GM12878 (cell line): ENCODE measurements around the gene LRRFIP2.

ENCODE experiments used
- ASH2L ChIP-seq: fragments of 300-600, 200-600 bp; sonication (generic); IDR thresholded peaks from 2 replicates; pipeline ENCODE4 v1.6.1; 2017; ENCODE audit warnings: low read depth, mild to moderate bottlenecking, borderline replicate concordance
- ATF2 ChIP-seq: IDR thresholded peaks from 2 replicates; pipeline ENCODE4 v1.6.1; 2012; ENCODE audit warnings: low read length, inconsistent platforms
- ATF3 ChIP-seq: IDR thresholded peaks from 2 replicates; pipeline ENCODE4 v1.6.1; 2011; ENCODE audit warnings: low read depth, mild to moderate bottlenecking, low read length, moderate library complexity, borderline replicate concordance; ENCODE audit errors: extremely low read depth
- CEBPB ChIP-seq, 2 experiments: fragments of 150-350 bp in 1 of 2; IDR thresholded peaks; 2 replicates each; pipeline ENCODE4 v1.6.1; 2012 to 2014; ENCODE audit warnings: low read depth in 2 of 2, low read length in 2 of 2, borderline replicate concordance in 1 of 2, inconsistent platforms in 1 of 2
- CTCF ChIP-seq, 3 experiments: IDR thresholded peaks in 2 of 3; conservative IDR thresholded peaks in 1 of 3; 2 replicates each; pipeline ENCODE4 v1.5.1; 2011; ENCODE audit warnings: low read depth in 3 of 3, low read length in 3 of 3, mild to moderate bottlenecking in 3 of 3, control low read depth in 2 of 3, moderate library complexity in 2 of 3, inconsistent platforms in 1 of 3, mixed read lengths in 1 of 3; ENCODE audit not compliant: control insufficient read depth in 2 of 3, insufficient read depth in 1 of 3; ENCODE audit errors: extremely low read depth in 1 of 3
- MXI1 ChIP-seq: fragments of 150-350 bp; IDR thresholded peaks from 2 replicates; pipeline ENCODE4 v1.6.1; 2011; ENCODE audit warnings: low read depth, mild to moderate bottlenecking, inconsistent platforms, low read length, improper control_type of control experiment
- POLR2A ChIP-seq: IDR thresholded peaks from 2 replicates; pipeline ENCODE4 v1.6.1; 2011; ENCODE audit warnings: low read depth, mild to moderate bottlenecking, low read length
- POLR2AphosphoS5 ChIP-seq: IDR thresholded peaks from 2 replicates; pipeline ENCODE4 v1.6.1; 2011; ENCODE audit warnings: mild to moderate bottlenecking, low read length, inconsistent platforms
- RAD21 ChIP-seq: IDR thresholded peaks from 2 replicates; pipeline ENCODE4 v1.6.1; 2011; ENCODE audit warnings: mild to moderate bottlenecking, low read depth, low read length, moderate library complexity; ENCODE audit not compliant: insufficient read depth
- RB1 ChIP-seq: fragments of 450-650 bp; formaldehyde crosslinking; IDR thresholded peaks from 2 replicates; pipeline ENCODE4 v1.6.1; 2017; ENCODE audit warnings: mild to moderate bottlenecking, borderline replicate concordance
- SMC3 ChIP-seq: IDR thresholded peaks from 2 replicates; pipeline ENCODE4 v1.6.1; 2011; ENCODE audit warnings: low read length, improper control_type of control experiment, borderline replicate concordance

DNA sequence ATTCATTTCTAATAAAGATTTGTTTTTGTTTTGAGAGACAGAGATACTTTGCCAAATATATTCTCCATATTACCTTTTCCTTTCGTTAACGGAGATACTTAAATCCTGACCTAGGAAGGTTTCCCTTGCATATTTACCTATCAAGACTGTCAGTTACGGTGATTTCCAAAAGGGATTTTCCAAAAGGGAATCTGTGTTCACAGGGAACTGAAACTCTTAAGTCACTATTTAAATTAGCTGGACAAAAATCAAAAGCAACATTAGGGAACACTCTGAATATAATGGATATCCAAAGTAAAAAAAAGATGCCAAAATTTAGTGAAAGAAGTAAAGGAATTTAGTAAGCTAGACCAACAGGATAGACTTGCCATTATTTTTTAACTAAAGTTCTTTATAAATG, 576 bp downstream of the LRRFIP2 start:
- TF ChIP-seq RAD21, result no peak
- TF ChIP-seq POLR2AphosphoS5, result no peak
- TF ChIP-seq POLR2A, result no peak
- TF ChIP-seq RB1, result no peak
- no peak for TF ChIP-seq ATF2
- no peak for TF ChIP-seq ATF3
- TF ChIP-seq MXI1, result no peak
- no peak for TF ChIP-seq ASH2L
- TF ChIP-seq SMC3, result no peak
- TF ChIP-seq CEBPB (IDR thresholded peaks at IDR 0.05; ENCODE audit: borderline replicate concordance in 1 of 2, low read depth in 2 of 2, low read length in 2 of 2), result no peak
- TF ChIP-seq CTCF (IDR thresholded peaks at IDR 0.05 in 2 of 3, conservative IDR thresholded peaks at IDR 0.05 in 1 of 3; ENCODE audit: control insufficient read depth in 2 of 3, extremely low read depth in 1 of 3, insufficient read depth in 1 of 3, low read depth in 3 of 3, low read length in 3 of 3), result no peak
